IMR-90 (cell line): ENCODE data around the gene HPSE.

Experiments used
- BHLHE40 ChIP-seq: fragments of 150-350 bp; IDR thresholded peaks from 2 replicates; pipeline ENCODE4 v1.6.1; 2016; ENCODE audit warnings: mild to moderate bottlenecking, low read depth, low read length
- MXI1 ChIP-seq: IDR thresholded peaks from 2 replicates; pipeline ENCODE4 v1.6.1; 2012; ENCODE audit warnings: low read depth, mild to moderate bottlenecking, low read length, moderate library complexity, borderline replicate concordance
- RFX5 ChIP-seq: IDR thresholded peaks from 2 replicates; pipeline ENCODE4 v1.8.0; 2012; ENCODE audit warnings: low read depth, mild to moderate bottlenecking, low read length, moderate library complexity
- TF ChIP-seq, protein P1 (sequence below): conservative IDR thresholded peaks from 2 replicates; pipeline ENCODE4 v1.5.1; 2012; ENCODE audit warnings: mild to moderate bottlenecking, low read depth, low read length, improper control_type of control experiment

DNA sequence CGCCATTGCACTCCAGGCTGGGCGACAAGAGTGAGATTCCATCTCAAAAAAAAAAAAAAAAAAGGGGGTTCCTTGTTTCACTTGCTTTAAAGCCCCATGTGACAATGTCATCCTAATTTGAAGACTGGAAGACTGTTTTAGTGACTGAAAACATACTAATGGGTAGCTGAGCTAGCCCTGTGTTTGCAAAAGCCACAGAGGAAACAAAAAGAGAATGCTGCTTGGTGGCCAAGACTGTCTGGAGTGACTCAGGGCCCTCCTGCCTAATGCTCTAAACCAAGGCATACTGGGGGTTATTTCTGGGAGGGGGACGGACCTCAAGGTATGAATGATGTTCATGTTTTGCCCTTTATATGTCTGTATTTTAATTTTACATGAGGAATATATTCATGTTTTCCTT is 16.0 kb downstream of the HPSE start:
- no peak for TF ChIP-seq BHLHE40
- TF ChIP-seq, protein P1, sequence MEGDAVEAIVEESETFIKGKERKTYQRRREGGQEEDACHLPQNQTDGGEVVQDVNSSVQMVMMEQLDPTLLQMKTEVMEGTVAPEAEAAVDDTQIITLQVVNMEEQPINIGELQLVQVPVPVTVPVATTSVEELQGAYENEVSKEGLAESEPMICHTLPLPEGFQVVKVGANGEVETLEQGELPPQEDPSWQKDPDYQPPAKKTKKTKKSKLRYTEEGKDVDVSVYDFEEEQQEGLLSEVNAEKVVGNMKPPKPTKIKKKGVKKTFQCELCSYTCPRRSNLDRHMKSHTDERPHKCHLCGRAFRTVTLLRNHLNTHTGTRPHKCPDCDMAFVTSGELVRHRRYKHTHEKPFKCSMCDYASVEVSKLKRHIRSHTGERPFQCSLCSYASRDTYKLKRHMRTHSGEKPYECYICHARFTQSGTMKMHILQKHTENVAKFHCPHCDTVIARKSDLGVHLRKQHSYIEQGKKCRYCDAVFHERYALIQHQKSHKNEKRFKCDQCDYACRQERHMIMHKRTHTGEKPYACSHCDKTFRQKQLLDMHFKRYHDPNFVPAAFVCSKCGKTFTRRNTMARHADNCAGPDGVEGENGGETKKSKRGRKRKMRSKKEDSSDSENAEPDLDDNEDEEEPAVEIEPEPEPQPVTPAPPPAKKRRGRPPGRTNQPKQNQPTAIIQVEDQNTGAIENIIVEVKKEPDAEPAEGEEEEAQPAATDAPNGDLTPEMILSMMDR: no peak
- no peak for TF ChIP-seq RFX5
- TF ChIP-seq MXI1: no peak
